Fibroblast of lung (primary cell): ENCODE measurements around the gene LRFN2.

Source experiments
- EZH2 ChIP-seq: IDR thresholded peaks from 2 replicates; pipeline ENCODE4 v1.5.1; 2012; ENCODE audit warnings: low read length, control low read depth, mild to moderate bottlenecking; ENCODE audit errors: missing control alignments
- TF ChIP-seq, protein P1 (sequence below), 2 donors: IDR thresholded peaks in 1 of 2; conservative IDR thresholded peaks in 1 of 2; 1 replicate in 1 of 2; 2 replicates in 1 of 2; pipeline ENCODE4 v1.5.1; 2011 to 2012; ENCODE audit warnings: low read length in 2 of 2, control low read depth in 1 of 2, inconsistent platforms in 1 of 2, low read depth in 1 of 2, mild to moderate bottlenecking in 1 of 2

DNA sequence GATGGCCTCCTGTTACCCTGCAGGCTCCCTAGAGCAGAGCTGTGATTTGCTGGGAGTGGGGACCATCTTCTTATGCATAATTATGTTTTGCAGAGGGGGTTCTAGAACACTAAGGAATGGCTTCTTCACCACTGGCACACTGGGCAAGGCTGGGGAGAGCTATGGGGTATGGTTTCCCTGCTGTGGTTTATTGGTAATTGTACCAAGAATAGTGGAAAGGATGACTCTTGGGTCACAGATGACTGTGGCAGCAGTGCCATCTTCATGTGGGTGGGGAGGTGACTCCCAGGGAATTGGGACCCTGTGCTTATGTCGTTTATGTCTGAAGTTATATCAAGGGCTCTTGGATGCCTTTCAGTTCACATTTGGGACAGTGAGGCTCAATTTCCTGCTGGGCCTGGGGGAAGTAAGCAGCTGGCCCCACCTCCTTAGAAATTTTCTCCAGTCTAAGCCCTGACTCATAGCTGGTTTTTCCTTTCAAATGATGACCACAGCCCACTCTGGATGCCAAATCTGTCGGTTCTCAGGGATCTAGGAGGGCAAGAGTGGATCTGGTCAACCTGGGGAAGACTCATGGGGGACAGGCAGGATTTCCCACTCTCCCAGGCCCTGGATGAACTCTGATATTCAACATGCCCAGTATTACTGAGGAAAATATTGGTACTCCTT lies 230.8 kb downstream of the LRFN2 start:
- TF ChIP-seq EZH2, result no peak
- TF ChIP-seq, protein P1, sequence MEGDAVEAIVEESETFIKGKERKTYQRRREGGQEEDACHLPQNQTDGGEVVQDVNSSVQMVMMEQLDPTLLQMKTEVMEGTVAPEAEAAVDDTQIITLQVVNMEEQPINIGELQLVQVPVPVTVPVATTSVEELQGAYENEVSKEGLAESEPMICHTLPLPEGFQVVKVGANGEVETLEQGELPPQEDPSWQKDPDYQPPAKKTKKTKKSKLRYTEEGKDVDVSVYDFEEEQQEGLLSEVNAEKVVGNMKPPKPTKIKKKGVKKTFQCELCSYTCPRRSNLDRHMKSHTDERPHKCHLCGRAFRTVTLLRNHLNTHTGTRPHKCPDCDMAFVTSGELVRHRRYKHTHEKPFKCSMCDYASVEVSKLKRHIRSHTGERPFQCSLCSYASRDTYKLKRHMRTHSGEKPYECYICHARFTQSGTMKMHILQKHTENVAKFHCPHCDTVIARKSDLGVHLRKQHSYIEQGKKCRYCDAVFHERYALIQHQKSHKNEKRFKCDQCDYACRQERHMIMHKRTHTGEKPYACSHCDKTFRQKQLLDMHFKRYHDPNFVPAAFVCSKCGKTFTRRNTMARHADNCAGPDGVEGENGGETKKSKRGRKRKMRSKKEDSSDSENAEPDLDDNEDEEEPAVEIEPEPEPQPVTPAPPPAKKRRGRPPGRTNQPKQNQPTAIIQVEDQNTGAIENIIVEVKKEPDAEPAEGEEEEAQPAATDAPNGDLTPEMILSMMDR (conservative IDR thresholded peaks at IDR 0.05 in 1 of 2, IDR thresholded peaks at IDR 0.05 in 1 of 2; ENCODE audit: low read depth in 1 of 2, low read length in 2 of 2), result no peak
